ENCODE measurements around the gene ARHGAP32.

The ARHGAP32 gene

DNA sequence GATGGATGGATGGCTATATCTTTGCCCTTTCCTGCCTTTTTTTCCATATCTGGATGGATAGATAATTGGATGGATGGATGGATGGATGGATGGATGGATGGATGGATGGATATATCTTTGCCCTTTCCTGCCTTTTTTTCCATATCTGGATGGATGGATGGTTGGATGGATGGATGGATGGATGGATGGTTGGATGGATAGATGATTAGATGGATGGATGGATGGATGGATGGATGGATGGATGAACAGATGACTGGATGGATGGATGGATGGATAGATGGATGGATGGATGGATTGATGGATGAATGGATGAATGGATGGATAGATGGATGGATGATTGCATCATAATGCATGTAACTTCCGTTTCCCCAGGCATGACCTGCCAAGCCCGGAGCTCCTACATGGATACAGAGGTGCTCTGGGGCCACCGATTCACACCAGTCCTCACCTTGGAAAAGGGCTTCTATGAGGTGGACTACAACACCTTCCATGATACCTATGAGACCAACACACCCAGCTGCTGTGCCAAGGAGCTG lies 276.0 kb downstream of the ARHGAP32 start:
- DNase-seq (ENCODE audit: low read depth in 2 of 2), result no peak
- TF ChIP-seq, protein P1, sequence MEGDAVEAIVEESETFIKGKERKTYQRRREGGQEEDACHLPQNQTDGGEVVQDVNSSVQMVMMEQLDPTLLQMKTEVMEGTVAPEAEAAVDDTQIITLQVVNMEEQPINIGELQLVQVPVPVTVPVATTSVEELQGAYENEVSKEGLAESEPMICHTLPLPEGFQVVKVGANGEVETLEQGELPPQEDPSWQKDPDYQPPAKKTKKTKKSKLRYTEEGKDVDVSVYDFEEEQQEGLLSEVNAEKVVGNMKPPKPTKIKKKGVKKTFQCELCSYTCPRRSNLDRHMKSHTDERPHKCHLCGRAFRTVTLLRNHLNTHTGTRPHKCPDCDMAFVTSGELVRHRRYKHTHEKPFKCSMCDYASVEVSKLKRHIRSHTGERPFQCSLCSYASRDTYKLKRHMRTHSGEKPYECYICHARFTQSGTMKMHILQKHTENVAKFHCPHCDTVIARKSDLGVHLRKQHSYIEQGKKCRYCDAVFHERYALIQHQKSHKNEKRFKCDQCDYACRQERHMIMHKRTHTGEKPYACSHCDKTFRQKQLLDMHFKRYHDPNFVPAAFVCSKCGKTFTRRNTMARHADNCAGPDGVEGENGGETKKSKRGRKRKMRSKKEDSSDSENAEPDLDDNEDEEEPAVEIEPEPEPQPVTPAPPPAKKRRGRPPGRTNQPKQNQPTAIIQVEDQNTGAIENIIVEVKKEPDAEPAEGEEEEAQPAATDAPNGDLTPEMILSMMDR (IDR thresholded peaks at IDR 0.05; ENCODE audit: low read depth, low read length), result no peak
- no peak overlapping the region for H3K4me3 ChIP-seq (replicated peaks in 1 of 2; ENCODE audit: low read depth in 2 of 2, low read length in 2 of 2)

DNA sequence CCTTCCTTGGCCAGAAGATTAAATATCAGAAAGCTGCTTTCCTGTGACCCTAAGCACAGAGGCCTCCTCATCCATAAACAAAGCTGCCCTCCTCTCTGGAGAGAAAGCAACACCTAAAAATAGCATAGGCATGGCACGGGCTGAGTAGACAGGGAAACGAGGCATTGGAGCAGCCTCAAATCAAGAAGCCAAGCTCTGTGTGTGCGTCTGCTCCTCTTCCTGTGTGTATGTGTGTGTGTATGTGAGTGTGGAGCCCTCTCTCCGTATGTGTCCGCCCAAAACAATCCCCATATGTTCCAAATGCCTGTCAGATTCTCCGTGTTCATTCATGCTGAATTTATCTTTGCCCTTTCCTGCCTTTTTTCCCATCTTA lies 277.0 kb downstream of the ARHGAP32 start:
- TF ChIP-seq, protein P1 (IDR thresholded peaks at IDR 0.05; ENCODE audit: low read depth, low read length), result no peak
- no peak overlapping the region for H3K4me3 ChIP-seq (replicated peaks in 1 of 2; ENCODE audit: low read depth in 2 of 2, low read length in 2 of 2)

More for the DNA sequence above, 277.0 kb downstream of the ARHGAP32 start:
- DNase-seq (ENCODE audit: low read depth in 2 of 2), result no peak
